ENCODE measurements around the gene CPS1.

The CPS1 gene

GRCh38 chr2:210591663-210592062 is 35.3 kb downstream of the CPS1 start:
- no peak overlapping the region for H3K4me3 ChIP-seq (ENCODE audit: low read depth, low read length)
- in situ Hi-C loops (cut with HindIII; ENCODE audit: low sequenced_read_pairs): no loop called here
- no peak for DNase-seq (ENCODE audit: low read depth, low spot score)
- no peak for TF ChIP-seq CTCF (IDR thresholded peaks at IDR 0.05; ENCODE audit: low read depth, low read length)

DNA sequence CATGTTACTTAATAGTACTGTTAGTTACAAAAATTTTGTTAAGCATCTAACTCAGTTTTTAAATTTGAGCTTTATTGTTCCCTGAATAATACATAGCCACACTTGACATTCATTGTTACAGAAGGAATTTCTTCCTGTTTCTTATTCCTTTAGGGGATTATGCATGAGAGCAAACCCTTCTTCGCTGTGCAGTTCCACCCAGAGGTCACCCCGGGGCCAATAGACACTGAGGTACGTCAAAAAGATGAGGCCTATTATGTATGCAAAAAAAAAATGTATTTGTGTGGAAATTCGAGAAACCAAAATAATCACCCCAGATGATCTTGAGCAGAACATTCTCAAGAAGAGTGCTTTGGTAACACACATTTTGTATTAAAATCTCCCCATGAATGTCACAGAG is 36.3 kb downstream of the CPS1 start:
- DNase-seq (ENCODE audit: low read depth, low spot score): no peak
- in situ Hi-C loops (cut with HindIII; ENCODE audit: low sequenced_read_pairs): no loop called here
- no peak for TF ChIP-seq CTCF (IDR thresholded peaks at IDR 0.05; ENCODE audit: low read depth, low read length)
- H3K4me3 ChIP-seq (ENCODE audit: low read depth, low read length): no peak overlapping the region

- no peak overlapping the region for H3K4me3 ChIP-seq (ENCODE audit: low read depth, low read length)
- in situ Hi-C loops (cut with HindIII; ENCODE audit: low sequenced_read_pairs): no loop called here
- TF ChIP-seq CTCF (IDR thresholded peaks at IDR 0.05; ENCODE audit: low read depth, low read length): no peak
- peak; percentile 32 for DNase-seq (ENCODE audit: low read depth, low spot score)
Measured at GRCh38 chr2:210593166-210593565, 36.8 kb downstream of the CPS1 start.

GRCh38 chr2:210598219-210598618 is 41.8 kb downstream of the CPS1 start:
- in situ Hi-C loops (cut with HindIII; ENCODE audit: low sequenced_read_pairs): no loop called here
- no peak for DNase-seq (ENCODE audit: low read depth, low spot score)
- no peak overlapping the region for H3K4me3 ChIP-seq (ENCODE audit: low read depth, low read length)
- no peak for TF ChIP-seq CTCF (IDR thresholded peaks at IDR 0.05; ENCODE audit: low read depth, low read length)

- TF ChIP-seq CTCF (IDR thresholded peaks at IDR 0.05; ENCODE audit: low read depth, low read length): no peak
- no peak overlapping the region for H3K4me3 ChIP-seq (ENCODE audit: low read depth, low read length)
- in situ Hi-C loops (cut with HindIII; ENCODE audit: low sequenced_read_pairs): no loop called here
- no peak for DNase-seq (ENCODE audit: low read depth, low spot score)
Measured at GRCh38 chr2:210599476-210599875, 43.1 kb downstream of the CPS1 start.

DNA sequence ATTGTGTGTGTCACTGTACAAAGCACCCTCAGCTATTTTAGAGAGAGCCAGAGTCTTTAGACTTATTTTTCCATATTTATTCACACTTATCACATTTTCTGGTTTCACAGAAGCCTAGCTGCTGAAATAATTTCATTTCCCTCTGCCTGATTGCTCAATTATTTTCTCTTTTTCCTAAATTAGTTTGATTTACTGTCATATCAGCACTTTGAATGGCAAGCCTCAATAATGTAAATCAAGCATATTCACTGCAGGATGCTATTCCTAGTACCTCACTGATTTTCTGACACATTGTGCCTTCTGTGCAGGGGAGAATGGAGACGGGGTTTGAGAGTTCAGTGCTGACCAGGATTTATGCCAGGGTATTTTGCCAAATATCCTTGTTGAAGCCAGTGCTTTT is 48.3 kb downstream of the CPS1 start:
- no peak overlapping the region for H3K4me3 ChIP-seq (ENCODE audit: low read depth, low read length)
- in situ Hi-C loops (cut with HindIII; ENCODE audit: low sequenced_read_pairs): no loop called here
- no peak for TF ChIP-seq CTCF (IDR thresholded peaks at IDR 0.05; ENCODE audit: low read depth, low read length)
- DNase-seq (ENCODE audit: low read depth, low spot score): no peak

DNA sequence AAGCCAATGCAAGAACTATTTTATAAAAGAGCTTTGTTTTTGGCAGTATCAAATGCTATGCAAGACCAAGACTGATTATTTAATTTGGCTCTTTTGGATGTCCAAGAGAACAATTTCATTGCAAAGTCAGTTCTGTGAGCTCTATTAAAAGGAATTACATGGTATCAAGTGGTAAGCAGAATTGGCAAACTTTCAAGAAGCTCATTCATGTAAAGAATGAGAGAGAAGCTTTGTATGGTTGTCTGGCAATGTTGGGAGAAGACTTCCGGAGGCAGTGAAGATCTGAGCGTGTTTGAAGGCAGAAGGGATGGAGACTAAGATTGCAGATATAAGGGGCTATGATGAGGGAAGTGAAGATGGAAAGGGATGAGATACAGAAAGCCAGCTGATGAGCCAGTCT is 49.6 kb downstream of the CPS1 start:
- no peak for TF ChIP-seq CTCF (IDR thresholded peaks at IDR 0.05; ENCODE audit: low read depth, low read length)
- DNase-seq (ENCODE audit: low read depth, low spot score): no peak
- in situ Hi-C loops (cut with HindIII; ENCODE audit: low sequenced_read_pairs): no loop called here
- no peak overlapping the region for H3K4me3 ChIP-seq (ENCODE audit: low read depth, low read length)

All from astrocyte of the spinal cord (primary cell).